Calu3 (cell line): Measurements from ENCODE around the gene ARID1A. TPM values are rescaled to one million over a fixed set of nuclear protein-coding genes. Genes with fewer than 3 reads are reported as not detected.

Experiments used
- BruUV-seq: library from RNA; stranded (reverse); fragments of 400-500 nt; replicated peaks from 2 replicates; lab custom pipeline; 2021; lab: Mats Ljungman, UMichigan
- CTCF ChIA-PET: fragments of 300-600 bp; sonication (Branson Sonifier 250); formaldehyde crosslinking; loops from one replicate; lab custom pipeline; 2022; ENCODE audit warnings: antibody characterized with exemption; lab: Charles Lee
- DNase-seq: peaks from one replicate; pipeline ENCODE4 v3.0.0; 2022
- H3K27ac Mint-ChIP-seq: one replicate; pipeline ENCODE4 v1.8.0; 2022; ENCODE audit warnings: mixed read lengths; ENCODE audit not compliant: unreplicated experiment
- H3K27me3 Mint-ChIP-seq: one replicate; pipeline ENCODE4 v1.8.0; 2022; ENCODE audit warnings: mixed read lengths; ENCODE audit not compliant: unreplicated experiment
- H3K36me3 Mint-ChIP-seq: one replicate; pipeline ENCODE4 v1.8.0; 2022; ENCODE audit warnings: mild to moderate bottlenecking, moderate library complexity, mixed read lengths; ENCODE audit not compliant: insufficient read depth, unreplicated experiment
- H3K4me1 Mint-ChIP-seq: one replicate; pipeline ENCODE4 v1.8.0; 2022; ENCODE audit warnings: mild to moderate bottlenecking, low read depth, mixed read lengths; ENCODE audit not compliant: unreplicated experiment
- H3K4me3 Mint-ChIP-seq: one replicate; pipeline ENCODE4 v1.8.0; 2022; ENCODE audit warnings: mild to moderate bottlenecking, low read depth, moderate library complexity, mixed read lengths; ENCODE audit not compliant: unreplicated experiment
- H3K9me3 Mint-ChIP-seq: one replicate; pipeline ENCODE4 v1.8.0; 2022; ENCODE audit warnings: low read depth, mixed read lengths; ENCODE audit not compliant: unreplicated experiment
- CTCF ChIP-seq: fragments of 200-600 bp; IDR thresholded peaks from one replicate; pipeline ENCODE4 v1.8.0; 2022; ENCODE audit warnings: antibody characterized with exemption; ENCODE audit not compliant: unreplicated experiment
- intact Hi-C: fragments of 100-400 bp; cut with micrococcal nuclease; formaldehyde crosslinking; loops from one replicate; pipeline ENCODE4 v1.10.0; 2022; ENCODE audit not compliant: unreplicated experiment
- total RNA-seq: library from RNA; stranded (reverse); gene quantifications from 2 replicates; pipeline ENCODE4 v1.2.3, GENCODE V29; 2022

The ARID1A gene
- total RNA-seq, 1 experiment from 2014 or later, result 51.7 TPM

GRCh38 chr1:26744075-26744959, 48.5 kb downstream of the ARID1A start:
- peak; percentile 43 for DNase-seq
- H3K27me3 Mint-ChIP-seq, result no peaks in the 10 kb centered on the region
- no TSS peak for BruUV-seq
- H3K36me3 Mint-ChIP-seq, result peaks cover 6% of the 10 kb centered on the region
- intact Hi-C loops, result no loop called here
- peak overlapping the region; percentile 85 for H3K27ac Mint-ChIP-seq
- no peaks in the 10 kb centered on the region for H3K9me3 Mint-ChIP-seq
- CTCF ChIA-PET, result no interaction called here
- TF ChIP-seq CTCF, result no peak
- peaks cover 41% of the 10 kb centered on the region for H3K4me1 Mint-ChIP-seq
- no peak overlapping the region for H3K4me3 Mint-ChIP-seq

- H3K27ac Mint-ChIP-seq, result no peak overlapping the region
- H3K9me3 Mint-ChIP-seq, result no peaks in the 10 kb centered on the region
- CTCF ChIA-PET, result no interaction called here
- H3K4me3 Mint-ChIP-seq, result no peak overlapping the region
- no peak for DNase-seq
- no peak for TF ChIP-seq CTCF
- H3K27me3 Mint-ChIP-seq, result no peaks in the 10 kb centered on the region
- peaks cover 8% of the 10 kb centered on the region for H3K36me3 Mint-ChIP-seq
- no TSS peak for BruUV-seq
- intact Hi-C loops, result no loop called here
- peaks cover 32% of the 10 kb centered on the region for H3K4me1 Mint-ChIP-seq
These were observed 49.4 kb downstream of the ARID1A start for GRCh38 chr1:26745191-26745590.

- peaks cover 19% of the 10 kb centered on the region for H3K4me1 Mint-ChIP-seq
- no peaks in the 10 kb centered on the region for H3K27me3 Mint-ChIP-seq
- DNase-seq, result no peak
- intact Hi-C loops, result no loop called here
- H3K36me3 Mint-ChIP-seq, result peaks cover 4% of the 10 kb centered on the region
- H3K27ac Mint-ChIP-seq, result no peak overlapping the region
- CTCF ChIA-PET, result interaction anchor here (1.2 kb wide), 1 partner anchor 70 kb away, joined by 3 read pairs; no protein-coding TSS in a partner anchor
- H3K9me3 Mint-ChIP-seq, result no peaks in the 10 kb centered on the region
- no peak for TF ChIP-seq CTCF
- no peak overlapping the region for H3K4me3 Mint-ChIP-seq
- BruUV-seq, result no TSS peak
These were observed 51.2 kb downstream of the ARID1A start for GRCh38 chr1:26747048-26747447.

GRCh38 chr1:26748351-26748750, 52.5 kb downstream of the ARID1A start:
- Mint-ChIP-seq H3K27ac (no peak overlapping the region), H3K9me3 (no peaks in the 10 kb centered on the region), H3K4me1 (peaks cover 19% of the 10 kb centered on the region), H3K27me3 (no peaks in the 10 kb centered on the region), H3K36me3 (peaks cover 4% of the 10 kb centered on the region), H3K4me3 (no peak overlapping the region)
- no peak for TF ChIP-seq CTCF
- intact Hi-C loops, result no loop called here
- no peak for DNase-seq
- CTCF ChIA-PET, result interaction anchor here (0.6 to 1.2 kb wide), 2 partner anchors 71 to 76 kb away, joined by 3 read pairs; no protein-coding TSS in a partner anchor
- no TSS peak for BruUV-seq
